Suppressor macrophage treated with lipopolysaccharide for 4 hours (primary cell): ENCODE measurements around the gene RIMBP3B.
"Not testable (repeated sequence)": the region's sequence is repeated elsewhere in the genome, so short reads cannot be mapped to it uniquely, and the experiment has no call there.

Source experiments
- DNase-seq: peaks from one replicate; pipeline ENCODE4 v3.0.0-alpha.2; 2020

The RIMBP3B gene

DNA sequence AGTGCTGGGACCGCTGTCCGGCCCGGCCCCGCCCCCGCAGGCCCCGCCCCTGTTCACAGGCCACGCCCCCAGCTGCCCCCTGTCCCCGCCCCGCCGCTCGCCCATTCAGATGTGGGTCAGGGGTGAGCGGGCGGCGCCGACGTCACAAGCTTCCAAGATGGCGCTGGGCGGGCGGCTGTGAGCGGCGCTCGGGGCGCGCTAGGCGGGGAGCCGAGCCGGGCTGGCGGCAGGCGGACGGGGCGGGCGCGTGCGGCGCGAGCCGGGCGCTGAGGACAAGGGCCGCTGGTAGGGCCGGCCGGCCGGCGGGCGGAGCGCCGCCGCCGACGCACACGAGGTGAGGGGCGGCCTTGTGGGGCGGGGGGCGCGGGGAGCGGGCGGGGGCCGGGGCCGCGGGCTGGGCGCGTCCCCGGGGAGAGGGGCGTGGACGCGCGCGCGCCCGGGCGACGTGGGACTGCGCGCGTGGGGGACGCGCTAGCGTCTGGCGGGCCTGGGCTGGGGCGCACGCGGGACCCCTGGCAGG lies 33.7 kb downstream of the RIMBP3B start, which contains the start of gene HIC2:
TSS of gene HIC2 (plus strand) at position 145 of the 520 bp plus-strand sequence. CDS start 25,461 bp downstream, outside the sequence.
- not testable (repeated sequence) for DNase-seq

- not testable (repeated sequence) for DNase-seq
These were observed 34.3 kb downstream of the RIMBP3B start for GRCh38 chr22:21417853-21418252.

GRCh38 chr22:21418974-21419638 lies 35.6 kb downstream of the RIMBP3B start:
- DNase-seq = not testable (repeated sequence)

- DNase-seq = not testable (repeated sequence)
These were observed 36.7 kb downstream of the RIMBP3B start for GRCh38 chr22:21420180-21420763.

GRCh38 chr22:21424084-21424709 lies 40.6 kb downstream of the RIMBP3B start:
- not testable (repeated sequence) for DNase-seq

GRCh38 chr22:21434378-21435233 lies 51.1 kb downstream of the RIMBP3B start:
- DNase-seq = not testable (repeated sequence)

DNA sequence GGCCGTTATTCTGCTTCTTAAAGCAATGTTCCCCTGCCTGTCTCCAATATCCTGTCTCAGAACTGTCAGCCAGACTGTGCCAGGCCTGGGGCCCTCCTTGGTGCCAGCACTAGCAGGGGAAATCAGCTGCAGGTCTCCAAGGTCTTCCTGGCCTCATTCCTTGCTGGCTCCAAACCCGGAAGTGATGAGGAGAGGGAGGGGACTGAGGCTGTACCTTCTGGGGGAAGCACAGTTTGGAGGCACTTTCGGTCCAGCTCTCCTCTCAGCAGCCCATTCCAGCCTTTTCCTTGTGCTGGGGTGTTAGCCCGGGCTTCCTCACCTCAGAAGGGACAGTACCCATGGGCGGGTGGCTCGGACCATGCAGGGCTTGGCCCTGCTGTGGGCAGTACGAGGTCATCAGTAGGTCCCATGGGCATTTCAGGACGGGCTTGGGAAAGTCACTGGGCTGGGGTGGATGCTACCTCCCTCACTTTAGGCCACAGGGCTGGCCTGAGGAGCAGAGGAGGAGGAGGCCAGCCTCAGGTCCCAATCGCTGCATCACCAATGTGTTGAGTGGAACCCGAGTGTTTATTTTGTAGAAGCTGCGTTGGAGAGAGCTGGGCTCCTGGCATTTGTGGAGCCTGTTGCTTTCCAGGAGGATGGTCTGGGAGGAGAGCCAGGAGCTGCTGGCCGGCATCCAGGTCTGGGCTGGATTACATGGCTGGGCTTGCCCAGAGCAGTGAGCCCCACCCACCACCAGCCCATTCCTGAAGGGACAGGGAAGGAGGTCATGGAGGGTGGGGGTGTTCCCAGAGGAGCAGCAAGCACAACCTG lies 52.7 kb downstream of the RIMBP3B start:
- not testable (repeated sequence) for DNase-seq

- DNase-seq = not testable (repeated sequence)
These were observed 54.5 kb downstream of the RIMBP3B start for GRCh38 chr22:21438013-21438412.
